Stomach (tissue), 4 donors: ENCODE results near the gene TTC33.

Experiments
- CTCF ChIP-seq, 7 experiments: fragments of 450-650 bp in 4 of 7; fragments of 200-600 bp in 3 of 7; sonication (generic) in 3 of 7; IDR thresholded peaks; one replicate each; pipeline ENCODE4 v1.5.1; 2016 to 2019; ENCODE audit warnings: antibody characterized with exemption in 7 of 7, control low read depth in 2 of 7, mild to moderate bottlenecking in 1 of 7
- POLR2A ChIP-seq, 4 donors: fragments of 450-650 bp; IDR thresholded peaks; one replicate each; pipeline ENCODE4 v1.6.1; 2016; ENCODE audit warnings: antibody characterized with exemption in 4 of 4, control low read depth in 2 of 4, mild to moderate bottlenecking in 1 of 4, moderate library complexity in 1 of 4

- no peak for TF ChIP-seq POLR2A (IDR thresholded peaks at IDR 0.05)
- no peak for TF ChIP-seq CTCF (IDR thresholded peaks at IDR 0.05)
Observed at GRCh38 chr5:40675396-40676133, 80.2 kb downstream of the TTC33 start.
